K562 (cell line): ENCODE results near the gene MITF. TPM values are rescaled to one million over a fixed set of nuclear protein-coding genes. Genes with fewer than 3 reads are reported as not detected.

ENCODE experiments used
- ATAC-seq: fragments of 200-7000 bp; cut with Tn5 transposase; 3 replicates; pipeline ENCODE4 v1.9.1; 2020; ENCODE audit warnings: moderate library complexity
- BruUV-seq: library from RNA; stranded (reverse); fragments of 400-500 nt; replicated peaks from 2 replicates; lab custom pipeline; 2021; lab: Mats Ljungman, UMichigan
- CTCF ChIA-PET: fragments of 300-600 bp; formaldehyde crosslinking; extraction: SDS; loops from one replicate; lab custom pipeline; 2021; ENCODE audit warnings: low intra/inter-chr PET ratio; lab: Yijun Ruan, JAX
- POLR2A ChIA-PET: fragments of 300-600, 350-650 bp; sonication (Branson Sonifier 250); formaldehyde crosslinking; extraction: SDS; loops from one replicate; lab custom pipeline; 2021; ENCODE audit warnings: antibody characterized with exemption, inconsistent platforms; lab: Yijun Ruan, JAX
- DNase-seq, 4 experiments: peaks; one replicate each; pipeline versions ENCODE4 v3.0.0 to v3.0.0-alpha.2; 2011 to 2018; ENCODE audit warnings: low spot score in 3 of 4, mixed read lengths in 3 of 4; ENCODE audit errors: extremely low read depth in 1 of 4
- FAIRE-seq: peaks from 2 replicates; lab custom pipeline; 2011; peaks lifted over from hg19 to GRCh38; lab: Jason Lieb, UNC
- H2AFZ ChIP-seq: 2 replicates; pipeline ENCODE4 v1.6.0; 2011; ENCODE audit warnings: low read depth, low read length, control low read depth, inconsistent platforms
- H3K27ac ChIP-seq: fragments of 200-600 bp; 3 replicates; pipeline ENCODE4 v1.8.0; 2011; ENCODE audit warnings: low read depth, mild to moderate bottlenecking, control low read depth, inconsistent platforms, low read length, moderate library complexity, mixed read lengths; ENCODE audit errors: extremely low read depth
- H3K27me3 ChIP-seq, 2 experiments: fragments of 300-600 bp in 1 of 2; 2 replicates in 1 of 2; 3 replicates in 1 of 2; pipeline versions ENCODE4 v1.6.0 to v1.8.0; 2011; ENCODE audit warnings: inconsistent platforms in 2 of 2, low read length in 2 of 2, mild to moderate bottlenecking in 1 of 2, mixed read lengths in 1 of 2, moderate library complexity in 1 of 2; ENCODE audit not compliant: control insufficient read depth in 2 of 2, insufficient read depth in 2 of 2
- H3K36me3 ChIP-seq: fragments of 300-600 bp; 3 replicates; pipeline ENCODE4 v1.8.0; 2011; ENCODE audit warnings: mild to moderate bottlenecking, low read length, inconsistent platforms; ENCODE audit not compliant: control insufficient read depth, insufficient read depth
- H3K4me1 ChIP-seq, 2 experiments: fragments of 200-600 bp in 1 of 2; replicated peaks in 1 of 2; 2 replicates in 1 of 2; 3 replicates in 1 of 2; pipeline versions ENCODE4 v1.5.1 to v1.8.0; 2011; ENCODE audit warnings: inconsistent platforms in 2 of 2, low read length in 2 of 2, mild to moderate bottlenecking in 1 of 2, mixed read lengths in 1 of 2, moderate library complexity in 1 of 2; ENCODE audit not compliant: control insufficient read depth in 2 of 2, insufficient read depth in 2 of 2
- H3K4me2 ChIP-seq: 2 replicates; pipeline ENCODE4 v1.6.1; 2011; ENCODE audit warnings: low read length, control low read depth, inconsistent platforms, mixed read lengths; ENCODE audit not compliant: insufficient read depth
- H3K4me3 ChIP-seq: fragments of 200-600 bp; sonication (generic), shearing (Covaris generic); 2 replicates; pipeline ENCODE4 v1.5.1; 2016; ENCODE audit warnings: control low read depth, inconsistent platforms
- H3K79me2 ChIP-seq: fragments of 200-600 bp; 3 replicates; pipeline ENCODE4 v1.8.0; 2011; ENCODE audit warnings: low read length, inconsistent platforms; ENCODE audit not compliant: control insufficient read depth, insufficient read depth
- H3K9ac ChIP-seq, 2 experiments: 2 replicates each; pipeline versions ENCODE4 v1.6.0 to v1.6.1; 2011; ENCODE audit warnings: low read depth in 2 of 2, low read length in 2 of 2, control low read depth in 1 of 2, inconsistent platforms in 1 of 2, mild to moderate bottlenecking in 1 of 2, mixed read lengths in 1 of 2; ENCODE audit not compliant: insufficient read depth in 1 of 2
- H3K9me1 ChIP-seq: one replicate; pipeline ENCODE4 v1.6.0; 2011; ENCODE audit warnings: inconsistent platforms, mild to moderate bottlenecking, low read length, moderate library complexity; ENCODE audit not compliant: control insufficient read depth, insufficient read depth
- H3K9me3 ChIP-seq: replicated peaks from 2 replicates; pipeline ENCODE4 v1.5.1; 2011; ENCODE audit warnings: low read depth, low read length, inconsistent platforms; ENCODE audit not compliant: control insufficient read depth, insufficient read depth
- H4K20me1 ChIP-seq: replicated peaks from 2 replicates; pipeline ENCODE4 v1.6.1; 2011; ENCODE audit warnings: low read length, inconsistent platforms, mixed read lengths; ENCODE audit not compliant: control insufficient read depth, insufficient read depth
- CREBBP ChIP-seq: IDR thresholded peaks from one replicate; pipeline ENCODE4 v1.6.1; 2012; ENCODE audit warnings: low read depth, mild to moderate bottlenecking, control low read depth, inconsistent platforms, low read length
- DMBX1 ChIP-seq: fragments of 250-450 bp; sonication (Bioruptor Pico); IDR thresholded peaks from 2 replicates; pipeline ENCODE4 v1.8.0; 2022; ENCODE audit warnings: inconsistent platforms, mild to moderate bottlenecking, moderate library complexity, borderline replicate concordance
- XRCC4 ChIP-seq: IDR thresholded peaks from one replicate; pipeline ENCODE4 v1.6.1; 2011; ENCODE audit not compliant: insufficient read depth, insufficient read length; ENCODE audit errors: extremely low read depth
- YY1 ChIP-seq, 3 experiments: IDR thresholded peaks; 2 replicates each; pipeline ENCODE4 v1.6.1; 2011; ENCODE audit warnings: low read length in 2 of 3, mild to moderate bottlenecking in 2 of 3, moderate library complexity in 2 of 3, borderline replicate concordance in 1 of 3, control low read depth in 1 of 3, low read depth in 1 of 3; ENCODE audit not compliant: insufficient read depth in 3 of 3, insufficient replicate concordance in 2 of 3, control insufficient read depth in 1 of 3, insufficient read length in 1 of 3; ENCODE audit errors: extremely low read depth in 1 of 3
- ZBTB34 ChIP-seq: fragments of 250-450 bp; sonication (Bioruptor Pico); IDR thresholded peaks from 2 replicates; pipeline ENCODE4 v1.8.0; 2021; ENCODE audit warnings: mild to moderate bottlenecking, moderate library complexity
- ZNF197 ChIP-seq: fragments of 200-800 bp; sonication (Bioruptor generic); IDR thresholded peaks from 2 replicates; pipeline ENCODE4 v1.6.1; 2016; ENCODE audit warnings: low read depth, missing genetic modification characterization, missing compliant biosample characterization
- WGBS: fragments of 100-300 bp; shearing (Covaris generic); methylation state at CpG from one replicate; pipeline ENCODE4 v1.1.6; 2016; ENCODE audit warnings: low coverage, mixed read lengths; ENCODE audit not compliant: insufficient coverage; ENCODE audit errors: missing lambda C conversion rate; 5-methylcytosine and 5-hydroxymethylcytosine counted together
- in situ Hi-C: fragments of 300-500 bp; cut with MboI; formaldehyde crosslinking; loops from 4 replicates; pipeline ENCODE4 v1.15.0; 2018; ENCODE audit warnings: inconsistent platforms, mixed read lengths
- intact Hi-C: fragments of 100-400 bp; cut with micrococcal nuclease; formaldehyde crosslinking; loops from 2 replicates; pipeline ENCODE4 v1.14.2; 2022
- polyA plus RNA-seq, 8 experiments: library from polyadenylated mRNA; depleted of rRNA in 4 of 8; stranded (reverse) in 5 of 8; unstranded in 3 of 8; fragments of >200 nt; fragmentation: Nextera tagmentation in 2 of 8; fragmentation: Illumina TruSeq in 1 of 8; extraction: Ambion mirVana in 2 of 8; extraction: Trizol in 1 of 8; gene quantifications; 2 replicates each; pipeline versions ENCODE4 v1.2.1 to v1.2.3, GENCODE V29; 2011 to 2014; ENCODE audit warnings: inconsistent platforms in 1 of 8, missing spikeins in 1 of 8
- total RNA-seq, 7 experiments: library from RNA; depleted of rRNA in 6 of 7; stranded (reverse); fragments of >200 nt in 6 of 7; fragmentation: Illumina TruSeq in 2 of 7; extraction: Trizol in 2 of 7; gene quantifications; 2 replicates each; pipeline versions ENCODE4 v1.2.1 to v1.2.3, GENCODE V29; 2011 to 2021; ENCODE audit warnings: low replicate concordance in 1 of 7

The MITF gene
- total and polyA plus RNA-seq, 9 of the 15 experiments (the other 6 are each of a cell fraction or from before 2014, with no cell fraction given): 5.6 to 14.9 (median 11.1) TPM

DNA sequence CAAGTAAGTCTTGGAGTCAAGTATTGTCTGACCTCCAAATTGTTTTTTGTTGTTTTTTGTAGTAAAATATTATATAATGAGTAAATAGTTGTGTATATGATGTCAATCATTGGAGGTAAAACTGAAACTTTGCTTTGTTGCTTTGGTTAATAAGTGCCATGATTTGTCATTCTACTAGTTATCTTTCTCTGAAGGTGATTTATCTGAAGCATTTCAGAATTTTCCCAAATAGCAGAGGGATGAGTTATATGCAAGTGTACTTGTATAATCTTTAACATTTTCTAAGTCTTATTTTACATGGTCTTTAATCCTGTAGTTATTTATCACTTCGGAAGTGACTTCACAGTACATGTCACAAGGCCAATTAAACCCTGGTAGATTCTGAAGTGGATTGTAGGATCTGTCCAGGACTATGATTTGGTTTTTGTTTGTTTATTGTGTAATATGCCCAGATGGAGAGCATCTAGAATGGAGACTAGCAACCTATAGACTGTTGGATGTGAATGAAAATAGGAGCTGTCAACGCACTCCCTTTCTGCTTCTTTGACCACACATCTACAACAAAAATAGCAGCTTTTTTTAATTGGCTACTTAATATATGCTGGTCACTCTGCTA is 167.2 kb downstream of the MITF start:
- no peaks in the 10 kb centered on the region for H3K36me3 ChIP-seq
- no TSS peak for BruUV-seq
- TF ChIP-seq ZBTB34 (CRISPR knock-in tag) (no peak), ZNF197 (no peak), YY1 (IDR thresholded peaks at IDR 0.05; ENCODE audit: borderline replicate concordance in 1 of 3, control insufficient read depth in 1 of 3, extremely low read depth in 1 of 3, insufficient read depth in 3 of 3, insufficient read length in 1 of 3, insufficient replicate concordance in 2 of 3, low read depth in 1 of 3, low read length in 2 of 3) (no peak), DMBX1 (no peak), CREBBP (no peak), XRCC4 (no peak)
- no peak overlapping the region for H2AFZ ChIP-seq
- POLR2A ChIA-PET: no interaction called here
- CTCF ChIA-PET: no interaction called here
- no peaks in the 10 kb centered on the region for H3K27me3 ChIP-seq
- no peaks in the 10 kb centered on the region for H3K9me3 ChIP-seq
- FAIRE-seq (no peak), ATAC-seq (no peak), DNase-seq (no peak)
- H3K4me2 ChIP-seq: no peak overlapping the region
- H3K79me2 ChIP-seq: no peaks in the 10 kb centered on the region; the same call in 2 of the 3 replicates
- intact Hi-C loops: no loop called here
- H3K4me3 ChIP-seq: no peak overlapping the region
- no peak overlapping the region for H3K9ac ChIP-seq
- in situ Hi-C loops: no loop called here
- H3K4me1 ChIP-seq: no peaks in the 10 kb centered on the region
- no peaks in the 10 kb centered on the region for H3K9me1 ChIP-seq
- 86% methylated on average over 2 of the region's 2 CpGs for whole genome bisulfite sequencing
- no peaks in the 10 kb centered on the region for H4K20me1 ChIP-seq
- no peak overlapping the region for H3K27ac ChIP-seq
